Osteocyte (in vitro differentiated cells): Measurements from ENCODE around the gene SHANK1. TPM values are rescaled to one million over a fixed set of nuclear protein-coding genes. Genes with fewer than 3 reads are reported as not detected.

Experiments used
- DNase-seq: peaks from one replicate; pipeline ENCODE4 v3.0.0; 2021; ENCODE audit warnings: mixed read lengths; ENCODE audit not compliant: unreplicated experiment; ENCODE audit errors: extremely low spot score
- H3K27ac Mint-ChIP-seq: one replicate; pipeline ENCODE4 v1.8.0; 2021; ENCODE audit warnings: mild to moderate bottlenecking, mixed read lengths; ENCODE audit not compliant: unreplicated experiment
- H3K27me3 Mint-ChIP-seq: one replicate; pipeline ENCODE4 v1.8.0; 2021; ENCODE audit warnings: mixed read lengths; ENCODE audit not compliant: unreplicated experiment
- H3K36me3 Mint-ChIP-seq: one replicate; pipeline ENCODE4 v1.8.0; 2021; ENCODE audit warnings: mixed read lengths; ENCODE audit not compliant: unreplicated experiment
- H3K4me1 Mint-ChIP-seq: one replicate; pipeline ENCODE4 v1.8.0; 2021; ENCODE audit warnings: mixed read lengths; ENCODE audit not compliant: unreplicated experiment
- H3K4me3 Mint-ChIP-seq: one replicate; pipeline ENCODE4 v1.8.0; 2021; ENCODE audit warnings: mild to moderate bottlenecking, moderate library complexity, mixed read lengths; ENCODE audit not compliant: unreplicated experiment
- H3K9me3 Mint-ChIP-seq: one replicate; pipeline ENCODE4 v1.8.0; 2021; ENCODE audit warnings: mixed read lengths; ENCODE audit not compliant: unreplicated experiment
- CTCF ChIP-seq: fragments of 200-600 bp; sonication (generic); IDR thresholded peaks from 2 replicates; pipeline ENCODE4 v1.5.0; 2021; ENCODE audit warnings: antibody characterized with exemption, mild to moderate bottlenecking, moderate library complexity
- total RNA-seq: library from RNA; stranded (reverse); gene quantifications from 2 replicates; pipeline ENCODE4 v1.2.1, GENCODE V29; 2021

The SHANK1 gene
- total RNA-seq, 1 donor from 2014 or later, result 0.40 TPM

- H3K36me3 Mint-ChIP-seq, result no peaks in the 10 kb centered on the region
- peaks cover 11% of the 10 kb centered on the region for H3K27me3 Mint-ChIP-seq
- no peaks in the 10 kb centered on the region for H3K9me3 Mint-ChIP-seq
- peak overlapping the region; percentile 88 for H3K4me3 Mint-ChIP-seq
- H3K4me1 Mint-ChIP-seq, result peaks cover 17% of the 10 kb centered on the region
- no peak for TF ChIP-seq CTCF
- no peak for DNase-seq
- peak overlapping the region; percentile 52 for H3K27ac Mint-ChIP-seq
Measured at GRCh38 chr19:50725218-50725910, 5.8 kb upstream of the SHANK1 start.

- TF ChIP-seq CTCF, result peak; percentile 76
- Mint-ChIP-seq H3K4me1 (peaks cover 22% of the 10 kb centered on the region), H3K36me3 (no peaks in the 10 kb centered on the region), H3K27ac (peak overlapping the region; percentile 68), H3K27me3 (peaks cover 15% of the 10 kb centered on the region), H3K9me3 (no peaks in the 10 kb centered on the region), H3K4me3 (peak overlapping the region; percentile 88)
- peak; percentile 99 for DNase-seq
Measured at GRCh38 chr19:50724522-50725217, 5.1 kb upstream of the SHANK1 start.

- H3K9me3 Mint-ChIP-seq, result no peaks in the 10 kb centered on the region
- peaks cover 13% of the 10 kb centered on the region for H3K27me3 Mint-ChIP-seq
- DNase-seq, result no peak
- peak overlapping the region; percentile 88 for H3K4me3 Mint-ChIP-seq
- no peaks in the 10 kb centered on the region for H3K36me3 Mint-ChIP-seq
- H3K27ac Mint-ChIP-seq, result no peak overlapping the region
- TF ChIP-seq CTCF, result no peak
- peaks cover 22% of the 10 kb centered on the region for H3K4me1 Mint-ChIP-seq
Measured at GRCh38 chr19:50723735-50724521, 4.3 kb upstream of the SHANK1 start.

GRCh38 chr19:50723069-50723468 is 3.5 kb upstream of the SHANK1 start, which contains the start of gene CLEC11A:
Gene CLEC11A (plus strand): TSS chr19:50723364. CDS start chr19:50723526, 162 bp downstream.
- no peak for TF ChIP-seq CTCF
- H3K27me3 Mint-ChIP-seq, result peaks cover 12% of the 10 kb centered on the region

More at GRCh38 chr19:50723069-50723468, 3.5 kb upstream of the SHANK1 start, which contains the start of gene CLEC11A:
- Mint-ChIP-seq H3K27ac (no peak within 1 kb of the TSS), H3K9me3 (no peaks in the 10 kb centered on the region), H3K4me3 (peak within 1 kb of the TSS; percentile 88), H3K36me3 (no peaks in the 10 kb centered on the region), H3K4me1 (peaks cover 22% of the 10 kb centered on the region)
- no peak for DNase-seq
